GM11168 (cell line): ENCODE data around the gene CTSO.

ENCODE experiments used
- in situ Hi-C: fragments of 300-500 bp; cut with MboI; formaldehyde crosslinking; loops from one replicate; pipeline ENCODE4 v1.12.0; 2022; ENCODE audit warnings: low sequenced_read_pairs; ENCODE audit not compliant: unreplicated experiment

The CTSO gene

GRCh38 chr4:155878611-155879010 is 75.1 kb downstream of the CTSO start:
- in situ Hi-C loops = no loop called here

GRCh38 chr4:155877971-155878370 is 75.7 kb downstream of the CTSO start:
- in situ Hi-C loops = no loop called here

- in situ Hi-C loops = no loop called here
Measured at GRCh38 chr4:155875878-155876277, 77.8 kb downstream of the CTSO start.
